Stimulated activated memory B cell treated with anti-CD40 and anti-IgM and Interleukin-4, amounts not matched to agents 10 μg/mL and 1 μg/mL and 100 μg/mL, for 72 hours (primary cell): ENCODE measurements around the gene MAGEC1.

Experiments
- ATAC-seq: fragments of 150-1000 bp; cut with Tn5 transposase; 2 replicates; pipeline ENCODE4 v1.10.0; 2021
- H3K27ac Mint-ChIP-seq: one replicate; pipeline ENCODE4 v1.8.0; 2022; ENCODE audit warnings: mild to moderate bottlenecking, mixed read lengths
- H3K27me3 Mint-ChIP-seq: one replicate; pipeline ENCODE4 v1.8.0; 2022; ENCODE audit warnings: mixed read lengths
- H3K36me3 Mint-ChIP-seq: one replicate; pipeline ENCODE4 v1.8.0; 2022; ENCODE audit warnings: mixed read lengths
- H3K4me1 Mint-ChIP-seq: one replicate; pipeline ENCODE4 v1.8.0; 2022; ENCODE audit warnings: mixed read lengths
- H3K4me3 Mint-ChIP-seq: one replicate; pipeline ENCODE4 v1.8.0; 2022; ENCODE audit warnings: mild to moderate bottlenecking, moderate library complexity, mixed read lengths
- H3K9me3 Mint-ChIP-seq: one replicate; pipeline ENCODE4 v1.8.0; 2022; ENCODE audit warnings: mixed read lengths

MAGEC1 gene

GRCh38 chrX:141947350-141947749 is 43.7 kb downstream of the MAGEC1 start:
- no peak overlapping the region for H3K4me3 Mint-ChIP-seq
- H3K27me3 Mint-ChIP-seq = no peaks in the 10 kb centered on the region
- H3K36me3 Mint-ChIP-seq = no peaks in the 10 kb centered on the region
- ATAC-seq = no peak
- no peaks in the 10 kb centered on the region for H3K4me1 Mint-ChIP-seq
- no peaks in the 10 kb centered on the region for H3K9me3 Mint-ChIP-seq
- H3K27ac Mint-ChIP-seq = no peak overlapping the region

- ATAC-seq = no peak
- no peaks in the 10 kb centered on the region for H3K9me3 Mint-ChIP-seq
- no peak overlapping the region for H3K4me3 Mint-ChIP-seq
- H3K27me3 Mint-ChIP-seq = no peaks in the 10 kb centered on the region
- no peaks in the 10 kb centered on the region for H3K36me3 Mint-ChIP-seq
- H3K27ac Mint-ChIP-seq = no peak overlapping the region
- no peaks in the 10 kb centered on the region for H3K4me1 Mint-ChIP-seq
These were observed 48.9 kb downstream of the MAGEC1 start for GRCh38 chrX:141952603-141953002.

- no peak for ATAC-seq
- Mint-ChIP-seq H3K36me3 (no peaks in the 10 kb centered on the region), H3K4me1 (no peaks in the 10 kb centered on the region), H3K4me3 (no peak overlapping the region), H3K27ac (no peak overlapping the region), H3K27me3 (no peaks in the 10 kb centered on the region), H3K9me3 (no peaks in the 10 kb centered on the region)
These were observed 55.0 kb downstream of the MAGEC1 start for GRCh38 chrX:141958675-141959074.
